ENCODE data around the gene ITPR1. TPM values are rescaled to one million over a fixed set of nuclear protein-coding genes. Genes with fewer than 3 reads are reported as not detected.

ITPR1 gene
- total RNA-seq, 1 donor from 2014 or later, result 16.3 TPM

- FAIRE-seq, result no peak
Measured at GRCh38 chr3:4884888-4885287, 391.7 kb downstream of the ITPR1 start.

GRCh38 chr3:4885316-4885715 is 392.2 kb downstream of the ITPR1 start:
- Histone ChIP-seq H3K36me3 (ENCODE audit: control insufficient read depth, insufficient read depth, low read length) (no peaks in the 10 kb centered on the region), H3K27me3 (ENCODE audit: control insufficient read depth, insufficient read depth, low read length) (no peaks in the 10 kb centered on the region), H3K4me3 (ENCODE audit: low read depth, low read length) (no peak overlapping the region)
- DNase-seq (ENCODE audit: low read depth) (no peak), FAIRE-seq (no peak)
- TF ChIP-seq CTCF (IDR thresholded peaks at IDR 0.05; ENCODE audit: insufficient read depth, low read length, severe bottlenecking), result no peak

More at GRCh38 chr3:4884888-4885287, 391.7 kb downstream of the ITPR1 start:
- Histone ChIP-seq H3K36me3 (ENCODE audit: control insufficient read depth, insufficient read depth, low read length) (no peaks in the 10 kb centered on the region), H3K4me3 (ENCODE audit: low read depth, low read length) (no peak overlapping the region), H3K27me3 (ENCODE audit: control insufficient read depth, insufficient read depth, low read length) (no peaks in the 10 kb centered on the region)
- no peak for TF ChIP-seq CTCF (IDR thresholded peaks at IDR 0.05; ENCODE audit: insufficient read depth, low read length, severe bottlenecking)
- no peak for DNase-seq (ENCODE audit: low read depth)

GRCh38 chr3:4886448-4886847 is 393.3 kb downstream of the ITPR1 start:
- FAIRE-seq, result no peak
- no peak for TF ChIP-seq CTCF (IDR thresholded peaks at IDR 0.05; ENCODE audit: insufficient read depth, low read length, severe bottlenecking)
- H3K27me3 ChIP-seq (ENCODE audit: control insufficient read depth, insufficient read depth, low read length), result no peaks in the 10 kb centered on the region
- H3K36me3 ChIP-seq (ENCODE audit: control insufficient read depth, insufficient read depth, low read length), result no peaks in the 10 kb centered on the region
- no peak for DNase-seq (ENCODE audit: low read depth)
- H3K4me3 ChIP-seq (ENCODE audit: low read depth, low read length), result no peak overlapping the region

- H3K4me3 ChIP-seq (ENCODE audit: low read depth, low read length), result no peak overlapping the region
- TF ChIP-seq CTCF (IDR thresholded peaks at IDR 0.05; ENCODE audit: insufficient read depth, low read length, severe bottlenecking), result no peak
- no peaks in the 10 kb centered on the region for H3K36me3 ChIP-seq (ENCODE audit: control insufficient read depth, insufficient read depth, low read length)
- peak; percentile 70 for DNase-seq (ENCODE audit: low read depth)
- no peaks in the 10 kb centered on the region for H3K27me3 ChIP-seq (ENCODE audit: control insufficient read depth, insufficient read depth, low read length)
- FAIRE-seq, result no peak
Measured at GRCh38 chr3:4887177-4887576, 394.0 kb downstream of the ITPR1 start.

- no peak for DNase-seq (ENCODE audit: low read depth)
- H3K4me3 ChIP-seq (ENCODE audit: low read depth, low read length), result no peak overlapping the region
- no peaks in the 10 kb centered on the region for H3K27me3 ChIP-seq (ENCODE audit: control insufficient read depth, insufficient read depth, low read length)
- no peak for FAIRE-seq
- TF ChIP-seq CTCF (IDR thresholded peaks at IDR 0.05; ENCODE audit: insufficient read depth, low read length, severe bottlenecking), result no peak
- H3K36me3 ChIP-seq (ENCODE audit: control insufficient read depth, insufficient read depth, low read length), result no peaks in the 10 kb centered on the region
Measured at GRCh38 chr3:4888913-4889846, 396.0 kb downstream of the ITPR1 start.

Data from bronchial epithelial cell (primary cell).